ENCODE results near the gene AOPEP.

DNA sequence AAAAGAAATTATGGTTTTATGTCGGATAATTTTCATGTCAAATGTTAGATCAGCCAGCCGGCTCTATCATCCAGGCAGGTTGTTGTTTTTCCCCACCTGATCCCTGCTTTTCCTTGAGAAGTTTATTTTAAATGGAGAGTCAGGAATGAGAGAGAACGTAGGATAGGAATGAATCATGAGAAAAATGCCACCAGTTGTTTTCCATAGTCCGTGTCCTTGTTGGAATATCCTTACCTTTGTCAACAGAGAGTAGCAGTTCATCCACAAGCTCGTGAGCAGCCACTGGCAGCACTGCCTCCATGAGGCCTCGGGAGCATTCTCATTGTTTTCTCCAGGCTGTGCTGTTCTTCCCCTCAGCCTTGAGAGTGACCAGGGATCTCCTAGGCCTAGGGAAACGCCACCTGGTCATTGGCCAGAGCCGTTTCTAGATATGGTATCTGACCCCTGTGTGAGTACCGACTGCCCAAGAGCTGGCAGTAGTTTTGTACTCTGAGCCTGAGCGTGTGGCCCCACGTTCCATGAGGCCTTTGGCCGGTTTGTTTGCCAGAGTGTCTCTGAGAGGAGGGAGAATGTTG, 297.7 kb downstream of the AOPEP start:
- TF ChIP-seq EZH2 (IDR thresholded peaks at IDR 0.05; ENCODE audit: borderline replicate concordance, low read length) = no peak
- TF ChIP-seq, protein P1, sequence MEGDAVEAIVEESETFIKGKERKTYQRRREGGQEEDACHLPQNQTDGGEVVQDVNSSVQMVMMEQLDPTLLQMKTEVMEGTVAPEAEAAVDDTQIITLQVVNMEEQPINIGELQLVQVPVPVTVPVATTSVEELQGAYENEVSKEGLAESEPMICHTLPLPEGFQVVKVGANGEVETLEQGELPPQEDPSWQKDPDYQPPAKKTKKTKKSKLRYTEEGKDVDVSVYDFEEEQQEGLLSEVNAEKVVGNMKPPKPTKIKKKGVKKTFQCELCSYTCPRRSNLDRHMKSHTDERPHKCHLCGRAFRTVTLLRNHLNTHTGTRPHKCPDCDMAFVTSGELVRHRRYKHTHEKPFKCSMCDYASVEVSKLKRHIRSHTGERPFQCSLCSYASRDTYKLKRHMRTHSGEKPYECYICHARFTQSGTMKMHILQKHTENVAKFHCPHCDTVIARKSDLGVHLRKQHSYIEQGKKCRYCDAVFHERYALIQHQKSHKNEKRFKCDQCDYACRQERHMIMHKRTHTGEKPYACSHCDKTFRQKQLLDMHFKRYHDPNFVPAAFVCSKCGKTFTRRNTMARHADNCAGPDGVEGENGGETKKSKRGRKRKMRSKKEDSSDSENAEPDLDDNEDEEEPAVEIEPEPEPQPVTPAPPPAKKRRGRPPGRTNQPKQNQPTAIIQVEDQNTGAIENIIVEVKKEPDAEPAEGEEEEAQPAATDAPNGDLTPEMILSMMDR (IDR thresholded peaks at IDR 0.05; ENCODE audit: low read length) = no peak

Measured in OCI-LY1 (cell line).